NCI-H510A (cell line): ENCODE results near the gene CASP3.
"Not testable (repeated sequence)": the region's sequence is repeated elsewhere in the genome, so short reads cannot be mapped to it uniquely, and the experiment has no call there.

Experiments
- DNase-seq: peaks from one replicate; lab custom pipeline; 2025; lab: John Stamatoyannopoulos, UW

CASP3 gene

GRCh38 chr4:184664445-184665210, 15.4 kb upstream of the CASP3 start:
- DNase-seq = no peak

- DNase-seq = no peak
Measured at GRCh38 chr4:184662236-184662635, 13.0 kb upstream of the CASP3 start.

GRCh38 chr4:184660978-184661377, 11.7 kb upstream of the CASP3 start:
- no peak for DNase-seq

- DNase-seq = not testable (repeated sequence)
Measured at GRCh38 chr4:184657820-184658219, 8.6 kb upstream of the CASP3 start.

- no peak for DNase-seq
Measured at GRCh38 chr4:184657144-184657543, 7.9 kb upstream of the CASP3 start.

- no peak for DNase-seq
Measured at GRCh38 chr4:184655889-184656869, 6.9 kb upstream of the CASP3 start.

- no peak for DNase-seq
Measured at GRCh38 chr4:184653650-184654049, 4.4 kb upstream of the CASP3 start.

- DNase-seq = not testable (repeated sequence)
Measured at GRCh38 chr4:184652681-184653080, 3.4 kb upstream of the CASP3 start.

- DNase-seq = no peak
Measured at GRCh38 chr4:184651899-184652298, 2.7 kb upstream of the CASP3 start.

GRCh38 chr4:184649971-184650855, 966 bp upstream of the CASP3 start:
- no peak for DNase-seq

- DNase-seq = no peak
Measured at GRCh38 chr4:184648313-184649025, 778 bp downstream of the CASP3 start.

- DNase-seq = no peak
Measured at GRCh38 chr4:184648054-184648312, 1.3 kb downstream of the CASP3 start.

GRCh38 chr4:184647266-184648053, 1.8 kb downstream of the CASP3 start:
- DNase-seq = no peak

- no peak for DNase-seq
Measured at GRCh38 chr4:184645904-184646610, 3.2 kb downstream of the CASP3 start.

- DNase-seq = no peak
Measured at GRCh38 chr4:184644553-184645307, 4.5 kb downstream of the CASP3 start.

- no peak for DNase-seq
Measured at GRCh38 chr4:184643731-184644130, 5.5 kb downstream of the CASP3 start.

GRCh38 chr4:184641451-184641850, 7.8 kb downstream of the CASP3 start:
- no peak for DNase-seq

- DNase-seq = no peak
Measured at GRCh38 chr4:184641022-184641421, 8.2 kb downstream of the CASP3 start.

- DNase-seq = no peak
Measured at GRCh38 chr4:184636897-184637296, 12.3 kb downstream of the CASP3 start.
